Measurements from ENCODE around the gene SORCS2.

SORCS2 gene

GRCh38 chr4:7732263-7732662, 539.9 kb downstream of the SORCS2 start:
- in situ Hi-C loops (cut with HindIII; ENCODE audit: low pct_ligation_motif_present, low sequenced_read_pairs): no loop called here
- no peaks in the 10 kb centered on the region for H3K36me3 ChIP-seq (replicated peaks)
- H3K27me3 ChIP-seq (replicated peaks): peaks cover 2% of the 10 kb centered on the region
- no peak overlapping the region for H3K27ac ChIP-seq
- H3K4me3 ChIP-seq (ENCODE audit: low read depth, low read length): no peak overlapping the region
- TF ChIP-seq CTCF (IDR thresholded peaks at IDR 0.05; ENCODE audit: low read depth, low read length, missing control alignments): no peak
- no peak for DNase-seq

DNA sequence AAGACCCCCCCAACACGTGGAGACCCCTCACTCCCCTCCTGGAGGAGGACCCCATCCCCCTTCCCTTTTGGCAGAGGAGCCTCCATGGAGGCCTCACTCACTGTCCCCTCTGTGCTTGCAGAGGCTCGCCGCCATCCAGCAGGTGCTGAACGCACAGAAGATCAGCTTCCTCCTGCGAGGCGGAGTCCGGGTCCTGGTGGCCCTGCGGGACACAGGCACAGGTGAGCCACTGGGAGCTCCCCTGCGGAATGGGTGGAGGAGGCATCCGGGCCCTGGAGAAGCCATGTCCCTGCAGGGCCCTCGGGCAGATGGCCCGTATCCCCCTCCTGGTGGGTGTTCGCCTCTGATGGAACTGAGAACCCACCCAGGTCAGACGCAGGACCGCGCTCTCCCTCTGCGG, 540.9 kb downstream of the SORCS2 start:
- Histone ChIP-seq H3K27ac (no peak overlapping the region), H3K4me3 (ENCODE audit: low read depth, low read length) (no peak overlapping the region), H3K27me3 (replicated peaks) (peaks cover 2% of the 10 kb centered on the region), H3K36me3 (replicated peaks) (no peaks in the 10 kb centered on the region)
- in situ Hi-C loops (cut with HindIII; ENCODE audit: low pct_ligation_motif_present, low sequenced_read_pairs): no loop called here
- DNase-seq: no peak
- TF ChIP-seq CTCF (IDR thresholded peaks at IDR 0.05; ENCODE audit: low read depth, low read length, missing control alignments): no peak

DNA sequence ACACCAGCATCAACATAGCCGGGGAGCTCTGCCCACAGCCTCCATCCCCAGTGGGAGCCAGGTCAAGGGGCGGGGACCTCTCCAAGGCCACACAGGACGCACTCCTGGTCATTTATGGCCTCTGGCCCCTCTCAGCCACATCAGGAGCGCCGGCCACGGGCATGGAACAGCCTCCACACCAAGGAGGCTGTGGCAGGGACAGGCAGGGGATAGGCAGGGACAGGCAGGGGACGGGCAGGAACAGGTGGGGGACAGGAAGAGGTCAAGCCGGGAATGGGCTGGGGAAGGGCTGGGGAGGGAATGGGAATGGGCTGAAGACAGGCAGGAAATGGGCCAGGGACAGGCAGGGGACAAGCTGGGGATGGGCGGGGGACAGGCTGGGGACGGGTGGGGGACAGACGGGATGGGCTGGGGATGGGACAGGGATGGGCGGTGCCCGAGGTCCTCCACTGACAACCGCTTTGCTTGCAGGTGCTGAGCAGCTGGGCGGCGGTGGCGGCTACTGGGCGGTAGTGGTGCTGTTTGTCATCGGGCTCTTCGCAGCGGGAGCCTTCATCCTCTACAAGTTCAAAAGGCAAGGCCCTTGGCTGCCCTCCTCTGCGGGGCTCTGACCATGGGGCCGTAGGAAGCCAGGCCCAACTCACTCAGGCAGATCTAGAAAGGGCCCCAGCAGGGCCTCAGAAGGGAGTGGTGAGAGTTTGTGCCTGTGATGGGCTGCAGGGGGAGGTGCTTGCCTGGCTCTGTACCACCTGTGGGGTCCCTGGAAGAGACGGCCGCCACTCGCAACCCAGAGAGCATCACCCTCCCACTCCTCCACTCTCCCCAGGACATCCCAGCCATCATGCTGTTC, 541.7 kb downstream of the SORCS2 start:
- Histone ChIP-seq H3K27ac (no peak overlapping the region), H3K36me3 (replicated peaks) (no peaks in the 10 kb centered on the region), H3K27me3 (replicated peaks) (peaks cover 2% of the 10 kb centered on the region), H3K4me3 (ENCODE audit: low read depth, low read length) (no peak overlapping the region)
- in situ Hi-C loops (cut with HindIII; ENCODE audit: low pct_ligation_motif_present, low sequenced_read_pairs): no loop called here
- no peak for TF ChIP-seq CTCF (IDR thresholded peaks at IDR 0.05; ENCODE audit: low read depth, low read length, missing control alignments)
- no peak for DNase-seq

DNA sequence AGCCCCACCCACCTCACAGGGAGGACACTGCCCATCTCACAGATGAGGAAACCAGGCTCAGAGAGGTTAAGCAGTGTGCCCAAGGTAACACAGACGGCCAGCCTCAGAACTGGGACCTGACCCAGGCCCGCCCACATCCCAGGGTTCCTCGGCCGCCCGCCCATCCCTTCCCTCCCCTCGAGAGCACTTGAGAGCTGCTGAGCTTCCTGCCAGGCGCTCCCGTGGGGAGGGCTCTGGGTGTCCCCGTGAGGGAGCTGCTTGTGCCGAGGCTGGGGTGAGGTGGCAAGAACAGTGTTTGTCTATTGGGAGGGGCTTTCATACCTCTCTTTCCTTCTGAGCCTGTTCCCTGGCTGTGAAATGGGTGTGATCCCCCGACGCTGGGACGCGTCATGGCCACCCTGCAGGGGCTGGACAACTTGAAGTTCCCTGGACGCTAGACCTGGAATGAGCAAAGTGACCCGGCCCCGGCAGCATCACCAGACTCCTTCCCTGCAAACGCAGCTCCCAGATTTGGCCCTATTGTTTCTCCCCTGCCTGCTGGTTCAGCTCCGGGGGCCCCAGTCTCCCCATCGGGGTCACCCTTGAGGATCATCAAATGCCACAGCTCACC, 542.4 kb downstream of the SORCS2 start:
- in situ Hi-C loops (cut with HindIII; ENCODE audit: low pct_ligation_motif_present, low sequenced_read_pairs): no loop called here
- no peak overlapping the region for H3K4me3 ChIP-seq (ENCODE audit: low read depth, low read length)
- H3K27ac ChIP-seq: no peak overlapping the region
- DNase-seq: no peak
- peaks cover 2% of the 10 kb centered on the region for H3K27me3 ChIP-seq (replicated peaks)
- no peak for TF ChIP-seq CTCF (IDR thresholded peaks at IDR 0.05; ENCODE audit: low read depth, low read length, missing control alignments)
- H3K36me3 ChIP-seq (replicated peaks): no peaks in the 10 kb centered on the region

DNA sequence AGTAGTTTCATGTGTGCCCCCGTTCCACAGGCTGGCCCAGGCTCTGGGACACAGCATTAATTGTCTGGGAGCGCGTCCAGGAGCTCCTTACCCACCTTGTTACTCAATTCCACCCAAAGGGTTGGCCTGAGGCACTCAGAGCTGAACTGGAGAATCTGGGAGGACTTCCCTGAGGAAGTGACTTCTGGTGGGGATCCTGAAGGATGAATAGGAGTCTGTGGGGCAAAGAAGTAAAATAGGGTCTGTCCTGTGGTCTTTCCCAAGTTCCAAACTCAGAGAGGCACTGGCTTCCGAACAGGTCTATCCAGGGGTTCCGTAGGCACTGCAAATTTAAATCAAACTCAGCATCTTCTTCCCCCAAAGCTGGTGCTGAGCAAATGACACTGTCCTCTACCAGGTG, 543.1 kb downstream of the SORCS2 start:
- Histone ChIP-seq H3K36me3 (replicated peaks) (no peaks in the 10 kb centered on the region), H3K4me3 (ENCODE audit: low read depth, low read length) (no peak overlapping the region), H3K27ac (no peak overlapping the region), H3K27me3 (replicated peaks) (peaks cover 2% of the 10 kb centered on the region)
- in situ Hi-C loops (cut with HindIII; ENCODE audit: low pct_ligation_motif_present, low sequenced_read_pairs): no loop called here
- DNase-seq: no peak
- no peak for TF ChIP-seq CTCF (IDR thresholded peaks at IDR 0.05; ENCODE audit: low read depth, low read length, missing control alignments)

Data from brain microvascular endothelial cell (primary cell).